Breast epithelium (tissue), 4 donors: Measurements from ENCODE around the gene GNPTAB. TPM values are rescaled to one million over a fixed set of nuclear protein-coding genes. Genes with fewer than 3 reads are reported as not detected.
A peak's percentile ranks its signal among the peaks of the same experiment; 100 is the strongest.

Experiments
- DNase-seq, 2 donors: peaks; one replicate each; pipeline ENCODE4 v3.0.0-alpha.2; 2019; ENCODE audit warnings: low spot score in 2 of 2
- H3K27ac ChIP-seq, 2 donors: fragments of 200-600 bp; sonication (generic) in 1 of 2; one replicate each; pipeline ENCODE4 v1.5.1; 2016 to 2019; ENCODE audit warnings: mild to moderate bottlenecking in 1 of 2
- H3K27me3 ChIP-seq, 2 donors: fragments of 200-600 bp; sonication (generic) in 1 of 2; one replicate each; pipeline versions ENCODE4 v1.5.1 to v1.6.0; 2017 to 2019; ENCODE audit warnings: control low read depth in 1 of 2, mild to moderate bottlenecking in 1 of 2
- H3K36me3 ChIP-seq: fragments of 200-600 bp; one replicate; pipeline ENCODE4 v1.5.1; 2019
- H3K4me1 ChIP-seq, 2 donors: fragments of 200-600 bp; sonication (generic); one replicate each; pipeline ENCODE4 v1.5.1; 2016 to 2019; ENCODE audit warnings: control low read depth in 1 of 2
- H3K4me3 ChIP-seq, 3 donors: fragments of 200-600 bp; sonication (generic); 1 replicate in 2 of 3; 2 replicates in 1 of 3; pipeline ENCODE4 v1.5.1; 2016 to 2019; ENCODE audit warnings: mild to moderate bottlenecking in 3 of 3, moderate library complexity in 2 of 3
- H3K9me3 ChIP-seq, 2 donors: fragments of 200-600 bp; sonication (generic) in 1 of 2; one replicate each; pipeline ENCODE4 v1.5.1; 2016 to 2019; ENCODE audit warnings: control low read depth in 1 of 2
- CTCF ChIP-seq, 3 donors: fragments of 450-650 bp; IDR thresholded peaks; one replicate each; pipeline ENCODE4 v1.5.1; 2016 to 2017; ENCODE audit warnings: antibody characterized with exemption in 3 of 3, mild to moderate bottlenecking in 3 of 3, moderate library complexity in 3 of 3
- POLR2A ChIP-seq: fragments of 450-650 bp; IDR thresholded peaks from one replicate; pipeline ENCODE4 v1.6.1; 2016; ENCODE audit warnings: antibody characterized with exemption, mild to moderate bottlenecking, moderate library complexity
- POLR2AphosphoS5 ChIP-seq, 3 donors: sonication (generic); formaldehyde crosslinking; IDR thresholded peaks; one replicate each; pipeline ENCODE4 v1.6.1; 2017; ENCODE audit warnings: antibody characterized with exemption in 3 of 3
- intact Hi-C: fragments of 100-400 bp; cut with DNase I; formaldehyde crosslinking; loops from one replicate; pipeline ENCODE4 v1.15.1; 2023; ENCODE audit warnings: low total_unique reads
- total RNA-seq, 3 donors: library from RNA; depleted of rRNA; stranded (reverse); fragments of >200 nt; gene quantifications; one replicate each; pipeline ENCODE4 v1.1.0, GENCODE V29; 2016

GNPTAB gene
- total RNA-seq, 3 donors from 2014 or later = 37.4 to 59.0 (median 39.7) TPM

DNA sequence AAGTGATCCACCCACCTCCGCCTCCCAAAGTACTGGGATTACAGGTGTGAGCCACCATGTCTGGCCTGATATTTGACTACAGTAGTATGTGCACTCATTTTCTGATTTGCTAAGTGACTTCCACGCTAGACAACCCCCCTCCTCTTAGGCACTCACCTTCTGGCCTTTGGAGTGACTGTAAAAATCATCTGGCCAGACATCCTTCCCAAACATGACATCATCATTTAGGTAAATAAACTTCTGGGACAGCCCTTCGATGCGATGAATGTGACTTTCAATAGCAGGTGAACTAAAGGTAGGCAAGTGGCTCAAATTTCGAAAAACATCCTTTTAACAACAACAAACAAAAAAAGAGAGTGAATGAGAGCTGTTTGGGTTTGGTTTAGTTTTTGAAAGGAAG, 60.9 kb downstream of the GNPTAB start:
- peaks cover 5% of the 10 kb centered on the region for H3K36me3 ChIP-seq
- no peak overlapping the region for H3K4me3 ChIP-seq
- intact Hi-C loops = no loop called here
- no peak for TF ChIP-seq CTCF (IDR thresholded peaks at IDR 0.05)
- no peak for TF ChIP-seq POLR2AphosphoS5 (IDR thresholded peaks at IDR 0.05)
- TF ChIP-seq POLR2A = no peak
- no peak for DNase-seq
- H3K27ac ChIP-seq = no peak overlapping the region
- no peaks in the 10 kb centered on the region for H3K27me3 ChIP-seq
- H3K9me3 ChIP-seq = no peaks in the 10 kb centered on the region
- no peaks in the 10 kb centered on the region for H3K4me1 ChIP-seq

- Histone ChIP-seq H3K27ac (no peak overlapping the region), H3K4me1 (no peaks in the 10 kb centered on the region), H3K9me3 (no peaks in the 10 kb centered on the region), H3K4me3 (no peak overlapping the region), H3K27me3 (no peaks in the 10 kb centered on the region), H3K36me3 (peaks cover 5% of the 10 kb centered on the region)
- intact Hi-C loops = no loop called here
- no peak for DNase-seq
- TF ChIP-seq POLR2A (no peak), POLR2AphosphoS5 (IDR thresholded peaks at IDR 0.05) (no peak), CTCF (IDR thresholded peaks at IDR 0.05) (no peak)
These were observed 62.0 kb downstream of the GNPTAB start for GRCh38 chr12:101768781-101769180.

GRCh38 chr12:101767537-101767936, 63.2 kb downstream of the GNPTAB start:
- TF ChIP-seq POLR2AphosphoS5 (IDR thresholded peaks at IDR 0.05) (no peak), POLR2A (no peak), CTCF (IDR thresholded peaks at IDR 0.05) (no peak)
- Histone ChIP-seq H3K4me3 (no peak overlapping the region), H3K4me1 (no peaks in the 10 kb centered on the region), H3K36me3 (peaks cover 5% of the 10 kb centered on the region), H3K9me3 (no peaks in the 10 kb centered on the region), H3K27me3 (no peaks in the 10 kb centered on the region), H3K27ac (no peak overlapping the region)
- no peak for DNase-seq
- intact Hi-C loops = no loop called here

GRCh38 chr12:101764051-101764792, 66.5 kb downstream of the GNPTAB start:
- H3K4me1 ChIP-seq = no peaks in the 10 kb centered on the region
- no peaks in the 10 kb centered on the region for H3K9me3 ChIP-seq
- peaks cover 5% of the 10 kb centered on the region for H3K36me3 ChIP-seq
- no peaks in the 10 kb centered on the region for H3K27me3 ChIP-seq
- no peak for DNase-seq
- peak overlapping the region; percentile 60 to 70 for H3K27ac ChIP-seq
- intact Hi-C loops = no loop called here
- no peak overlapping the region for H3K4me3 ChIP-seq
- TF ChIP-seq CTCF (IDR thresholded peaks at IDR 0.05) = no peak
- no peak for TF ChIP-seq POLR2A
- no peak for TF ChIP-seq POLR2AphosphoS5 (IDR thresholded peaks at IDR 0.05)

DNA sequence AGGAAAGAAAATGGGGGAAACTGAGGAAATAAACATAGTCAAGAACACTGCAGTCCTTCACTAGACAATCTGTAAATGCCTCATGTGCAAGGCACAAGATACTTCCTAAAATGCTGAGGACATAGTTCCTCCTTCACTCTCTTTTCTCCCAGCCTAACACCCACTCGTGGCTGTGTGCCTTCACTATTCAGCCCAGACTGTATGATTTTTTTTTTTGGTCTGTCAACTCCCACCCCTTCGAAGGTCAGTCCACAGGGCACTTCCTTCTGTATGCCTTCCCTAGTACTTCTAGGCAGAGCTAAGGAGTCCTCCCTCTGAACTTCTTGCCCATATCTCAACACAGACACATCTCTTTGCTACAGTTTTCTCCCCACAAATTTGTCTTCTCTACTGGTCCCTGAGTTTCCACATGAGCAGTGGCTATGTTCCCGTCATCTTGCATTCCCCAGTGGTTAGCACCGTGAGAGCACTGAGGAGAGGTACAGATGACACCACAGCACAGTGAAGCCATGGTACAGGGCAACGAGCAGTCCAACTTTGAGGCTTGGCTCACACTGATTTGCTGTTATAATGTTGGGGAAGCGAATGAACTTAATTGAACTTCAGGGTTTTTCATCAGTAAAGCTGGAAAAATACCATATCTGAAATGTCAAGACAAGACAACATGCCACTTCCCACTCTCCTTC, 67.4 kb downstream of the GNPTAB start:
- no peaks in the 10 kb centered on the region for H3K27me3 ChIP-seq
- H3K9me3 ChIP-seq = no peaks in the 10 kb centered on the region
- H3K36me3 ChIP-seq = no peaks in the 10 kb centered on the region
- DNase-seq = no peak
- intact Hi-C loops = no loop called here
- H3K4me3 ChIP-seq = no peak overlapping the region
- H3K27ac ChIP-seq = peak overlapping the region; percentile 60 to 70
- TF ChIP-seq POLR2AphosphoS5 (IDR thresholded peaks at IDR 0.05) (no peak), POLR2A (no peak)
- H3K4me1 ChIP-seq = no peaks in the 10 kb centered on the region
